ENCODE data around the gene ZBTB12.

Gene ZBTB12

GRCh38 chr6:31901953-31902643, at the start of gene ZBTB12:
Gene ZBTB12 (minus strand): TSS chr6:31902086. CDS start chr6:31901305, 781 bp downstream.
- TF ChIP-seq EZH2 (IDR thresholded peaks at IDR 0.05), result no peak
- peak; percentile 66; the same call in 1 of the 2 replicates for TF ChIP-seq POLR2AphosphoS5 (IDR thresholded peaks at IDR 0.05; ENCODE audit: borderline replicate concordance, low read depth, low read length)
- H3K36me3 ChIP-seq (ENCODE audit: insufficient read depth, low read length), result no peaks in the 10 kb centered on the region
- DNase-seq (ENCODE audit: low read depth, low spot score), result peak; percentile 62
- H3K27ac ChIP-seq, result peak within 1 kb of the TSS; percentile 89
- H3K9me3 ChIP-seq (ENCODE audit: low read depth, low read length), result no peaks in the 10 kb centered on the region
- H3K4me3 ChIP-seq, result peak within 1 kb of the TSS; percentile 79
- H3K9ac ChIP-seq (ENCODE audit: insufficient read length), result peak within 1 kb of the TSS; percentile 81

- H3K4me3 ChIP-seq, result no peak overlapping the region
- no peak for TF ChIP-seq FOXP2 (optimal IDR thresholded peaks at IDR 0.05; ENCODE audit: control extremely low read depth, extremely low read length, insufficient read depth)
- no peak for TF ChIP-seq EZH2 (IDR thresholded peaks at IDR 0.05)
- no peak; the same call in 1 of the 2 replicates for TF ChIP-seq POLR2AphosphoS5 (IDR thresholded peaks at IDR 0.05; ENCODE audit: borderline replicate concordance, low read depth, low read length)
- no peaks in the 10 kb centered on the region for H3K9me3 ChIP-seq (ENCODE audit: low read depth, low read length)
- no peak overlapping the region for H3K27ac ChIP-seq
- no peak overlapping the region for H3K9ac ChIP-seq (ENCODE audit: insufficient read length)
- H3K36me3 ChIP-seq (ENCODE audit: insufficient read depth, low read length), result peaks cover 41% of the 10 kb centered on the region
- DNase-seq (ENCODE audit: low read depth, low spot score), result no peak
Measured at GRCh38 chr6:31949926-31950548, 48.2 kb upstream of the ZBTB12 start.

GRCh38 chr6:31948753-31949413, 47.0 kb upstream of the ZBTB12 start:
- no peak overlapping the region for H3K4me3 ChIP-seq
- peak; percentile 59 for TF ChIP-seq POLR2AphosphoS5 (IDR thresholded peaks at IDR 0.05; ENCODE audit: borderline replicate concordance, low read depth, low read length)
- no peak for TF ChIP-seq EZH2 (IDR thresholded peaks at IDR 0.05)
- no peak for TF ChIP-seq FOXP2 (optimal IDR thresholded peaks at IDR 0.05; ENCODE audit: control extremely low read depth, extremely low read length, insufficient read depth)

GRCh38 chr6:31948306-31948705, 46.4 kb upstream of the ZBTB12 start:
- Histone ChIP-seq H3K27ac (no peak overlapping the region), H3K4me3 (no peak overlapping the region), H3K9ac (ENCODE audit: insufficient read length) (no peak overlapping the region), H3K36me3 (ENCODE audit: insufficient read depth, low read length) (peaks cover 24% of the 10 kb centered on the region), H3K9me3 (ENCODE audit: low read depth, low read length) (no peaks in the 10 kb centered on the region)
- TF ChIP-seq EZH2 (IDR thresholded peaks at IDR 0.05), result no peak
- TF ChIP-seq FOXP2 (optimal IDR thresholded peaks at IDR 0.05; ENCODE audit: control extremely low read depth, extremely low read length, insufficient read depth), result no peak
- no peak for TF ChIP-seq POLR2AphosphoS5 (IDR thresholded peaks at IDR 0.05; ENCODE audit: borderline replicate concordance, low read depth, low read length)
- DNase-seq (ENCODE audit: low read depth, low spot score), result no peak

More at GRCh38 chr6:31948753-31949413, 47.0 kb upstream of the ZBTB12 start:
- Histone ChIP-seq H3K9ac (ENCODE audit: insufficient read length) (no peak overlapping the region), H3K27ac (no peak overlapping the region), H3K36me3 (ENCODE audit: insufficient read depth, low read length) (peaks cover 30% of the 10 kb centered on the region), H3K9me3 (ENCODE audit: low read depth, low read length) (no peaks in the 10 kb centered on the region)
- no peak for DNase-seq (ENCODE audit: low read depth, low spot score)

- no peak overlapping the region for H3K4me3 ChIP-seq
- TF ChIP-seq FOXP2 (optimal IDR thresholded peaks at IDR 0.05; ENCODE audit: control extremely low read depth, extremely low read length, insufficient read depth) (no peak), EZH2 (IDR thresholded peaks at IDR 0.05) (no peak), POLR2AphosphoS5 (IDR thresholded peaks at IDR 0.05; ENCODE audit: borderline replicate concordance, low read depth, low read length) (no peak)
- no peak overlapping the region for H3K9ac ChIP-seq (ENCODE audit: insufficient read length)
- H3K9me3 ChIP-seq (ENCODE audit: low read depth, low read length), result no peaks in the 10 kb centered on the region
- peaks cover 19% of the 10 kb centered on the region; the same call in 1 of the 2 replicates for H3K36me3 ChIP-seq (ENCODE audit: insufficient read depth, low read length)
- H3K27ac ChIP-seq, result no peak overlapping the region
- DNase-seq (ENCODE audit: low read depth, low spot score), result no peak
Measured at GRCh38 chr6:31947864-31948263, 46.0 kb upstream of the ZBTB12 start.

GRCh38 chr6:31947070-31947675, 45.3 kb upstream of the ZBTB12 start:
- Histone ChIP-seq H3K36me3 (ENCODE audit: insufficient read depth, low read length) (peaks cover 13% of the 10 kb centered on the region; the same call in 1 of the 2 replicates), H3K9me3 (ENCODE audit: low read depth, low read length) (no peaks in the 10 kb centered on the region), H3K27ac (no peak overlapping the region), H3K9ac (ENCODE audit: insufficient read length) (no peak overlapping the region), H3K4me3 (no peak overlapping the region)
- no peak for DNase-seq (ENCODE audit: low read depth, low spot score)
- TF ChIP-seq FOXP2 (optimal IDR thresholded peaks at IDR 0.05; ENCODE audit: control extremely low read depth, extremely low read length, insufficient read depth), result no peak
- no peak for TF ChIP-seq POLR2AphosphoS5 (IDR thresholded peaks at IDR 0.05; ENCODE audit: borderline replicate concordance, low read depth, low read length)
- TF ChIP-seq EZH2 (IDR thresholded peaks at IDR 0.05), result no peak

- no peaks in the 10 kb centered on the region for H3K9me3 ChIP-seq (ENCODE audit: low read depth, low read length)
- TF ChIP-seq FOXP2 (optimal IDR thresholded peaks at IDR 0.05; ENCODE audit: control extremely low read depth, extremely low read length, insufficient read depth) (no peak), EZH2 (IDR thresholded peaks at IDR 0.05) (no peak), POLR2AphosphoS5 (IDR thresholded peaks at IDR 0.05; ENCODE audit: borderline replicate concordance, low read depth, low read length) (no peak)
- no peak for DNase-seq (ENCODE audit: low read depth, low spot score)
- H3K36me3 ChIP-seq (ENCODE audit: insufficient read depth, low read length), result peaks cover 5% of the 10 kb centered on the region; the same call in 1 of the 2 replicates
- H3K9ac ChIP-seq (ENCODE audit: insufficient read length), result no peak overlapping the region
- H3K27ac ChIP-seq, result no peak overlapping the region
- H3K4me3 ChIP-seq, result no peak overlapping the region
Measured at GRCh38 chr6:31946370-31946885, 44.5 kb upstream of the ZBTB12 start.

Measured in SK-N-MC (cell line).